GM12878 (cell line): Measurements from ENCODE around the gene NR6A1. TPM values are rescaled to one million over a fixed set of nuclear protein-coding genes. Genes with fewer than 3 reads are reported as not detected.

Source experiments
- ATAC-seq: fragments of 200-7000 bp; cut with Tn5 transposase; 3 replicates; pipeline ENCODE4 v1.9.1; 2020; ENCODE audit warnings: mild to moderate bottlenecking, moderate library complexity
- BruUV-seq: library from RNA; stranded (reverse); fragments of 400-500 nt; replicated peaks from 2 replicates; lab custom pipeline; 2021; lab: Mats Ljungman, UMichigan
- CTCF ChIA-PET: fragments of 300-600 bp; sonication (Branson Sonifier 250); formaldehyde crosslinking; extraction: SDS; loops from one replicate; lab custom pipeline; 2021; ENCODE audit warnings: inconsistent platforms; lab: Yijun Ruan, JAX
- POLR2A ChIA-PET: fragments of 350-600 bp; formaldehyde crosslinking; extraction: SDS; loops from one replicate; lab custom pipeline; 2021; ENCODE audit warnings: inconsistent platforms; lab: Charles Lee
- RAD21 ChIA-PET: fragments of 300-600 bp; sonication (Branson Sonifier 250); formaldehyde crosslinking; loops from one replicate; lab custom pipeline; 2023; ENCODE audit warnings: antibody characterized with exemption; ENCODE audit not compliant: unreplicated experiment; lab: Charles Lee
- SMC1A ChIA-PET: fragments of 300-600 bp; sonication (Branson Sonifier 250); formaldehyde crosslinking; loops from one replicate; lab custom pipeline; 2023; ENCODE audit not compliant: unreplicated experiment, uncharacterized antibody; lab: Charles Lee
- DNase-seq: peaks from one replicate; pipeline ENCODE4 v3.0.0-alpha.2; 2011; ENCODE audit warnings: low read depth, low spot score
- FAIRE-seq: peaks from 3 replicates; lab custom pipeline; 2011; peaks lifted over from hg19 to GRCh38; lab: Jason Lieb, UNC
- H2AFZ ChIP-seq: 2 replicates; pipeline ENCODE4 v1.6.0; 2011; ENCODE audit warnings: low read depth, low read length, control low read depth; ENCODE audit not compliant: control insufficient read depth
- H3K27ac ChIP-seq: 2 replicates; pipeline ENCODE4 v1.5.1; 2011; ENCODE audit warnings: control low read depth; ENCODE audit not compliant: control insufficient read depth, insufficient read depth
- H3K27me3 ChIP-seq, 2 experiments: replicated peaks in 1 of 2; 2 replicates each; pipeline versions ENCODE4 v1.6.0 to v1.6.1; 2011; ENCODE audit warnings: low read length in 1 of 2; ENCODE audit not compliant: control insufficient read depth in 2 of 2, insufficient read depth in 2 of 2
- H3K36me3 ChIP-seq, 2 experiments: 2 replicates each; pipeline ENCODE4 v1.5.1; 2011; ENCODE audit warnings: low read length in 1 of 2; ENCODE audit not compliant: control insufficient read depth in 2 of 2, insufficient read depth in 2 of 2
- H3K4me1 ChIP-seq: 2 replicates; pipeline ENCODE4 v1.6.1; 2011; ENCODE audit warnings: mild to moderate bottlenecking, low read length, moderate library complexity, mixed read lengths; ENCODE audit not compliant: control insufficient read depth, insufficient read depth
- H3K4me2 ChIP-seq: 2 replicates; pipeline ENCODE4 v1.6.0; 2011; ENCODE audit warnings: control low read depth; ENCODE audit not compliant: control insufficient read depth, insufficient read depth
- H3K4me3 ChIP-seq: fragments of 200-600 bp; sonication (generic); 2 replicates; pipeline ENCODE4 v1.5.1; 2016
- H3K79me2 ChIP-seq: 2 replicates; pipeline ENCODE4 v1.6.0; 2011; ENCODE audit warnings: low read length; ENCODE audit not compliant: control insufficient read depth, insufficient read depth
- H3K9ac ChIP-seq: 2 replicates; pipeline ENCODE4 v1.8.0; 2011; ENCODE audit warnings: low read length, control low read depth, mixed read lengths; ENCODE audit not compliant: control insufficient read depth, insufficient read depth
- H3K9me3 ChIP-seq: replicated peaks from 3 replicates; pipeline ENCODE4 v1.5.1; 2011; ENCODE audit warnings: mild to moderate bottlenecking, low read length; ENCODE audit not compliant: control insufficient read depth, insufficient read depth
- H4K20me1 ChIP-seq: 2 replicates; pipeline ENCODE4 v1.6.0; 2011; ENCODE audit not compliant: control insufficient read depth, insufficient read depth
- CBX5 ChIP-seq: sonication (generic); IDR thresholded peaks from 2 replicates; pipeline ENCODE4 v1.6.1; 2016; ENCODE audit warnings: low read depth, moderate library complexity, mild to moderate bottlenecking, inconsistent platforms
- CREM ChIP-seq: IDR thresholded peaks from 2 replicates; pipeline ENCODE4 v1.6.1; 2014; ENCODE audit warnings: antibody characterized with exemption, low read depth
- GATAD2B ChIP-seq: fragments of 450-650 bp; conservative IDR thresholded peaks from 2 replicates; pipeline ENCODE4 v1.6.1; 2017; ENCODE audit warnings: low read depth, mild to moderate bottlenecking, moderate library complexity
- MEF2B ChIP-seq: fragments of 450-650 bp; IDR thresholded peaks from 2 replicates; pipeline ENCODE4 v1.6.1; 2018; ENCODE audit warnings: mild to moderate bottlenecking, moderate library complexity; ENCODE audit not compliant: partially characterized antibody, poor library complexity, severe bottlenecking
- MTA3 ChIP-seq: IDR thresholded peaks from 2 replicates; pipeline ENCODE4 v1.6.1; 2012; ENCODE audit warnings: low read length, inconsistent platforms, borderline replicate concordance
- NRF1 ChIP-seq: conservative IDR thresholded peaks from 2 replicates; pipeline ENCODE4 v1.6.1; 2011; ENCODE audit warnings: mild to moderate bottlenecking, low read depth, low read length, improper control_type of control experiment
- PAX8 ChIP-seq: fragments of 450-650 bp; IDR thresholded peaks from 2 replicates; pipeline ENCODE4 v1.6.1; 2017; ENCODE audit warnings: mild to moderate bottlenecking, moderate library complexity
- SIN3A ChIP-seq: IDR thresholded peaks from 2 replicates; pipeline ENCODE4 v1.6.1; 2012; ENCODE audit warnings: low read depth, low read length, improper control_type of control experiment
- SMC3 ChIP-seq: IDR thresholded peaks from 2 replicates; pipeline ENCODE4 v1.6.1; 2011; ENCODE audit warnings: low read length, improper control_type of control experiment, borderline replicate concordance
- SREBF1 ChIP-seq: IDR thresholded peaks from 2 replicates; pipeline ENCODE4 v1.6.1; 2012; ENCODE audit warnings: mild to moderate bottlenecking, low read length
- TCF12 ChIP-seq: IDR thresholded peaks from 2 replicates; pipeline ENCODE4 v1.6.1; 2011; ENCODE audit warnings: low read depth, mild to moderate bottlenecking, low read length
- WGBS: methylation state at CpG from one replicate; pipeline ENCODE4 v1.1.6; 2016; ENCODE audit warnings: low lambda C conversion rate; ENCODE audit not compliant: insufficient replicate concordance, insufficient coverage; ENCODE audit errors: missing lambda C conversion rate; 5-methylcytosine and 5-hydroxymethylcytosine counted together
- in situ Hi-C: fragments of 300-500 bp; cut with MboI; formaldehyde crosslinking; loops from 9 replicates; pipeline ENCODE4 v1.14.3; 2018; ENCODE audit warnings: mixed read lengths
- intact Hi-C: fragments of 100-400 bp; cut with micrococcal nuclease; formaldehyde crosslinking; loops from one replicate; pipeline ENCODE4 v1.14.2; 2022; ENCODE audit not compliant: unreplicated experiment
- polyA plus RNA-seq, 11 experiments: library from polyadenylated mRNA; depleted of rRNA in 4 of 11; unstranded in 6 of 11; stranded (reverse) in 5 of 11; fragments of >200 nt; fragmentation: Nextera tagmentation in 4 of 11; fragmentation: Illumina TruSeq in 1 of 11; extraction: Ambion mirVana in 4 of 11; extraction: Trizol in 1 of 11; gene quantifications; 1 replicate in 1 of 11; 2 replicates in 10 of 11; pipeline versions ENCODE4 v1.2.1 to v1.2.3, GENCODE V29; 2011 to 2016; ENCODE audit warnings: inconsistent platforms in 2 of 11, missing spikeins in 2 of 11, low read depth in 1 of 11
- total RNA-seq, 4 experiments: library from RNA; depleted of rRNA in 3 of 4; stranded (reverse); fragments of >200 nt in 3 of 4; fragmentation: Illumina TruSeq in 1 of 4; extraction: Trizol in 1 of 4; gene quantifications; 2 replicates each; pipeline versions ENCODE4 v1.2.1 to v1.2.3, GENCODE V29; 2013 to 2021
- TF ChIP-seq, protein P1 (sequence below): fragments of 450-650 bp; IDR thresholded peaks from 2 replicates; pipeline ENCODE4 v1.6.1; 2017; ENCODE audit warnings: antibody characterized with exemption, mild to moderate bottlenecking, moderate library complexity
- TF ChIP-seq, protein P2 (sequence below): IDR thresholded peaks from 2 replicates; pipeline ENCODE4 v1.6.1; 2012; ENCODE audit warnings: improper control_type of control experiment, low read depth, low read length; ENCODE audit not compliant: insufficient replicate concordance
- TF ChIP-seq, protein P3 (sequence below), 3 experiments: IDR thresholded peaks in 2 of 3; conservative IDR thresholded peaks in 1 of 3; 2 replicates each; pipeline ENCODE4 v1.5.1; 2011; ENCODE audit warnings: low read depth in 3 of 3, low read length in 3 of 3, mild to moderate bottlenecking in 3 of 3, control low read depth in 2 of 3, moderate library complexity in 2 of 3, inconsistent platforms in 1 of 3, mixed read lengths in 1 of 3; ENCODE audit not compliant: control insufficient read depth in 2 of 3, insufficient read depth in 1 of 3; ENCODE audit errors: extremely low read depth in 1 of 3

The NR6A1 gene
- total and polyA plus RNA-seq, 10 of the 15 experiments (the other 5 are each of a cell fraction or from before 2014, with no cell fraction given) = 1.2 to 9.2 (median 4.6) TPM

DNA sequence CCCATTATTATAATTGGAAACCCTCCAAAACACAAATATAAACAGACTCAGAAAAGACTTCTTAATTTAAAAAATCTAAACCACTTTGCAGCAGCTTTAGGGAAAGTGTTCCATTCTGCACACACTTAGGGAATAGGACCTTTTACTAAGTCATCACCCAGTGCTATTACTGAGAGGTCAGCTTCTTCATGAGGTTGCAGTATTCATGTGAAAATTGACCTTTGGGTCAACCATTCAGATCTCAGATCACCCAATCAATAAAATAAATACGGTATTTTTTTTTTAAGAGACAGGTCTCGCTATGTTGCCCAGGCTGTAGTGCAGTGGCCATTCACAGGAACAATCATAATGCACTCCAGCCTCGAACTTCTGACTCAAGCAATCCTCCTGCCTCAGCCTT lies 21.8 kb downstream of the NR6A1 start:
- intact Hi-C loops (no loop called here), in situ Hi-C loops (no loop called here)
- CTCF ChIA-PET = interaction anchor here (0.6 to 1.2 kb wide), 5 partner anchors 10 to 1988 kb away, joined by 3 to 6 read pairs (median 3); no protein-coding TSS in a partner anchor
- SMC1A ChIA-PET = interaction anchor here (0.6 to 1.4 kb wide), 5 partner anchors 10 to 129 kb away, joined by 3 to 6 read pairs (median 3); no protein-coding TSS in a partner anchor
- Histone ChIP-seq H3K4me1 (no peaks in the 10 kb centered on the region), H3K9me3 (no peaks in the 10 kb centered on the region), H3K9ac (no peak overlapping the region), H3K27me3 (no peaks in the 10 kb centered on the region), H3K36me3 (no peaks in the 10 kb centered on the region), H3K4me3 (no peak overlapping the region), H4K20me1 (no peaks in the 10 kb centered on the region; the same call in 1 of the 2 replicates), H3K79me2 (peaks cover 6% of the 10 kb centered on the region), H2AFZ (no peak overlapping the region), H3K4me2 (no peak overlapping the region), H3K27ac (no peak overlapping the region)
- DNase-seq = no peak
- RAD21 ChIA-PET = no interaction called here
- no TSS peak for BruUV-seq
- no peak for ATAC-seq
- TF ChIP-seq NRF1 = no peak
- no peak for TF ChIP-seq SREBF1
- TF ChIP-seq, protein P1, sequence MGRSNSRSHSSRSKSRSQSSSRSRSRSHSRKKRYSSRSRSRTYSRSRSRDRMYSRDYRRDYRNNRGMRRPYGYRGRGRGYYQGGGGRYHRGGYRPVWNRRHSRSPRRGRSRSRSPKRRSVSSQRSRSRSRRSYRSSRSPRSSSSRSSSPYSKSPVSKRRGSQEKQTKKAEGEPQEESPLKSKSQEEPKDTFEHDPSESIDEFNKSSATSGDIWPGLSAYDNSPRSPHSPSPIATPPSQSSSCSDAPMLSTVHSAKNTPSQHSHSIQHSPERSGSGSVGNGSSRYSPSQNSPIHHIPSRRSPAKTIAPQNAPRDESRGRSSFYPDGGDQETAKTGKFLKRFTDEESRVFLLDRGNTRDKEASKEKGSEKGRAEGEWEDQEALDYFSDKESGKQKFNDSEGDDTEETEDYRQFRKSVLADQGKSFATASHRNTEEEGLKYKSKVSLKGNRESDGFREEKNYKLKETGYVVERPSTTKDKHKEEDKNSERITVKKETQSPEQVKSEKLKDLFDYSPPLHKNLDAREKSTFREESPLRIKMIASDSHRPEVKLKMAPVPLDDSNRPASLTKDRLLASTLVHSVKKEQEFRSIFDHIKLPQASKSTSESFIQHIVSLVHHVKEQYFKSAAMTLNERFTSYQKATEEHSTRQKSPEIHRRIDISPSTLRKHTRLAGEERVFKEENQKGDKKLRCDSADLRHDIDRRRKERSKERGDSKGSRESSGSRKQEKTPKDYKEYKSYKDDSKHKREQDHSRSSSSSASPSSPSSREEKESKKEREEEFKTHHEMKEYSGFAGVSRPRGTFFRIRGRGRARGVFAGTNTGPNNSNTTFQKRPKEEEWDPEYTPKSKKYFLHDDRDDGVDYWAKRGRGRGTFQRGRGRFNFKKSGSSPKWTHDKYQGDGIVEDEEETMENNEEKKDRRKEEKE = no peak
- no peak for TF ChIP-seq TCF12
- TF ChIP-seq MEF2B = no peak
- TF ChIP-seq, protein P2, sequence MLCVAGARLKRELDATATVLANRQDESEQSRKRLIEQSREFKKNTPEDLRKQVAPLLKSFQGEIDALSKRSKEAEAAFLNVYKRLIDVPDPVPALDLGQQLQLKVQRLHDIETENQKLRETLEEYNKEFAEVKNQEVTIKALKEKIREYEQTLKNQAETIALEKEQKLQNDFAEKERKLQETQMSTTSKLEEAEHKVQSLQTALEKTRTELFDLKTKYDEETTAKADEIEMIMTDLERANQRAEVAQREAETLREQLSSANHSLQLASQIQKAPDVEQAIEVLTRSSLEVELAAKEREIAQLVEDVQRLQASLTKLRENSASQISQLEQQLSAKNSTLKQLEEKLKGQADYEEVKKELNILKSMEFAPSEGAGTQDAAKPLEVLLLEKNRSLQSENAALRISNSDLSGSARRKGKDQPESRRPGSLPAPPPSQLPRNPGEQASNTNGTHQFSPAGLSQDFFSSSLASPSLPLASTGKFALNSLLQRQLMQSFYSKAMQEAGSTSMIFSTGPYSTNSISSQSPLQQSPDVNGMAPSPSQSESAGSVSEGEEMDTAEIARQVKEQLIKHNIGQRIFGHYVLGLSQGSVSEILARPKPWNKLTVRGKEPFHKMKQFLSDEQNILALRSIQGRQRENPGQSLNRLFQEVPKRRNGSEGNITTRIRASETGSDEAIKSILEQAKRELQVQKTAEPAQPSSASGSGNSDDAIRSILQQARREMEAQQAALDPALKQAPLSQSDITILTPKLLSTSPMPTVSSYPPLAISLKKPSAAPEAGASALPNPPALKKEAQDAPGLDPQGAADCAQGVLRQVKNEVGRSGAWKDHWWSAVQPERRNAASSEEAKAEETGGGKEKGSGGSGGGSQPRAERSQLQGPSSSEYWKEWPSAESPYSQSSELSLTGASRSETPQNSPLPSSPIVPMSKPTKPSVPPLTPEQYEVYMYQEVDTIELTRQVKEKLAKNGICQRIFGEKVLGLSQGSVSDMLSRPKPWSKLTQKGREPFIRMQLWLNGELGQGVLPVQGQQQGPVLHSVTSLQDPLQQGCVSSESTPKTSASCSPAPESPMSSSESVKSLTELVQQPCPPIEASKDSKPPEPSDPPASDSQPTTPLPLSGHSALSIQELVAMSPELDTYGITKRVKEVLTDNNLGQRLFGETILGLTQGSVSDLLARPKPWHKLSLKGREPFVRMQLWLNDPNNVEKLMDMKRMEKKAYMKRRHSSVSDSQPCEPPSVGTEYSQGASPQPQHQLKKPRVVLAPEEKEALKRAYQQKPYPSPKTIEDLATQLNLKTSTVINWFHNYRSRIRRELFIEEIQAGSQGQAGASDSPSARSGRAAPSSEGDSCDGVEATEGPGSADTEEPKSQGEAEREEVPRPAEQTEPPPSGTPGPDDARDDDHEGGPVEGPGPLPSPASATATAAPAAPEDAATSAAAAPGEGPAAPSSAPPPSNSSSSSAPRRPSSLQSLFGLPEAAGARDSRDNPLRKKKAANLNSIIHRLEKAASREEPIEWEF = no peak
- no peak for TF ChIP-seq PAX8
- TF ChIP-seq CREM = no peak
- TF ChIP-seq GATAD2B = no peak
- TF ChIP-seq, protein P3, sequence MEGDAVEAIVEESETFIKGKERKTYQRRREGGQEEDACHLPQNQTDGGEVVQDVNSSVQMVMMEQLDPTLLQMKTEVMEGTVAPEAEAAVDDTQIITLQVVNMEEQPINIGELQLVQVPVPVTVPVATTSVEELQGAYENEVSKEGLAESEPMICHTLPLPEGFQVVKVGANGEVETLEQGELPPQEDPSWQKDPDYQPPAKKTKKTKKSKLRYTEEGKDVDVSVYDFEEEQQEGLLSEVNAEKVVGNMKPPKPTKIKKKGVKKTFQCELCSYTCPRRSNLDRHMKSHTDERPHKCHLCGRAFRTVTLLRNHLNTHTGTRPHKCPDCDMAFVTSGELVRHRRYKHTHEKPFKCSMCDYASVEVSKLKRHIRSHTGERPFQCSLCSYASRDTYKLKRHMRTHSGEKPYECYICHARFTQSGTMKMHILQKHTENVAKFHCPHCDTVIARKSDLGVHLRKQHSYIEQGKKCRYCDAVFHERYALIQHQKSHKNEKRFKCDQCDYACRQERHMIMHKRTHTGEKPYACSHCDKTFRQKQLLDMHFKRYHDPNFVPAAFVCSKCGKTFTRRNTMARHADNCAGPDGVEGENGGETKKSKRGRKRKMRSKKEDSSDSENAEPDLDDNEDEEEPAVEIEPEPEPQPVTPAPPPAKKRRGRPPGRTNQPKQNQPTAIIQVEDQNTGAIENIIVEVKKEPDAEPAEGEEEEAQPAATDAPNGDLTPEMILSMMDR (IDR thresholded peaks at IDR 0.05 in 2 of 3, conservative IDR thresholded peaks at IDR 0.05 in 1 of 3; ENCODE audit: control insufficient read depth in 2 of 3, extremely low read depth in 1 of 3, insufficient read depth in 1 of 3, low read depth in 3 of 3, low read length in 3 of 3) = no peak
- TF ChIP-seq MTA3 = no peak
- no peak for TF ChIP-seq SMC3
- no peak for TF ChIP-seq CBX5
- no peak for TF ChIP-seq SIN3A
- WGBS = 98% methylated on average over 3 of the region's 3 CpGs
- no peak for FAIRE-seq
- POLR2A ChIA-PET = interaction anchor here (0.6 to 0.9 kb wide), 2 partner anchors 10 to 21 kb away, joined by 3 to 6 read pairs; no protein-coding TSS in a partner anchor
